K562 (cell line): Measurements from ENCODE around the gene MTRF1L. TPM values are rescaled to one million over a fixed set of nuclear protein-coding genes. Genes with fewer than 3 reads are reported as not detected.
A peak's percentile ranks its signal among the peaks of the same experiment; 100 is the strongest.

Experiments
- CBX2 ChIP-seq: fragments of 200-600 bp; sonication (generic); IDR thresholded peaks from one replicate; pipeline ENCODE4 v1.6.1; 2012; ENCODE audit warnings: mild to moderate bottlenecking, low read length, inconsistent platforms; ENCODE audit not compliant: insufficient read depth, poor library complexity, severe bottlenecking
- CHCHD3 ChIP-seq: fragments of 250-450 bp; sonication (Bioruptor Pico); IDR thresholded peaks from 2 replicates; pipeline ENCODE4 v2.1.2; 2022; ENCODE audit warnings: mild to moderate bottlenecking
- DEAF1 ChIP-seq: fragments of 450-650 bp; formaldehyde crosslinking; IDR thresholded peaks from 2 replicates; pipeline ENCODE4 v1.4.0; 2020; ENCODE audit warnings: mild to moderate bottlenecking, moderate library complexity
- KLF1 ChIP-seq: fragments of 450-650 bp; IDR thresholded peaks from 2 replicates; pipeline ENCODE4 v1.6.1; 2016; ENCODE audit warnings: missing genetic modification characterization, missing compliant biosample characterization
- MTA2 ChIP-seq: fragments of 450-650 bp; IDR thresholded peaks from 2 replicates; pipeline ENCODE4 v1.6.1; 2016; ENCODE audit warnings: low read depth
- OTX1 ChIP-seq: fragments of 450-650 bp; formaldehyde crosslinking; IDR thresholded peaks from 2 replicates; pipeline ENCODE4 v1.4.0; 2022; ENCODE audit warnings: mild to moderate bottlenecking
- POLR2H ChIP-seq: IDR thresholded peaks from 2 replicates; pipeline ENCODE4 v1.6.1; 2016; ENCODE audit warnings: missing genetic modification characterization, low read depth, mild to moderate bottlenecking, control low read depth, missing compliant biosample characterization, moderate library complexity
- RB1 ChIP-seq: fragments of 450-650 bp; IDR thresholded peaks from 2 replicates; pipeline ENCODE4 v1.6.1; 2017; ENCODE audit warnings: low read depth, mild to moderate bottlenecking
- RBM39 ChIP-seq: fragments of 200-400 bp; formaldehyde crosslinking; optimal IDR thresholded peaks from 2 replicates; pipeline ENCODE3; 2018; ENCODE audit warnings: low read depth, low read length
- SMC3 ChIP-seq: conservative IDR thresholded peaks from 2 replicates; pipeline ENCODE4 v1.6.1; 2011; ENCODE audit warnings: low read depth, low read length, improper control_type of control experiment; ENCODE audit not compliant: insufficient read depth
- TAF9B ChIP-seq: fragments of 450-650 bp; IDR thresholded peaks from 2 replicates; pipeline ENCODE4 v1.6.1; 2018; ENCODE audit warnings: mild to moderate bottlenecking; ENCODE audit not compliant: partially characterized antibody
- XRCC4 ChIP-seq: IDR thresholded peaks from one replicate; pipeline ENCODE4 v1.6.1; 2011; ENCODE audit not compliant: insufficient read depth, insufficient read length; ENCODE audit errors: extremely low read depth
- ZNF347 ChIP-seq: fragments of 450-650 bp; formaldehyde crosslinking; IDR thresholded peaks from 2 replicates; pipeline ENCODE4 v1.4.0; 2020; ENCODE audit warnings: low read depth, mild to moderate bottlenecking, moderate library complexity
- ZNF436 ChIP-seq: fragments of 250-450, 450-650 bp; sonication (Bioruptor Pico); formaldehyde crosslinking; IDR thresholded peaks from 2 replicates; pipeline ENCODE4 v1.7.0; 2020; ENCODE audit warnings: mild to moderate bottlenecking
- ZNF445 ChIP-seq: fragments of 250-450 bp; sonication (Bioruptor Pico); IDR thresholded peaks from 2 replicates; pipeline ENCODE4 v1.4.0; 2020; ENCODE audit warnings: low read depth, mild to moderate bottlenecking, moderate library complexity
- ZNF696 ChIP-seq: fragments of 250-450 bp; sonication (Bioruptor Pico); conservative IDR thresholded peaks from 2 replicates; pipeline ENCODE4 v1.4.0; 2020; ENCODE audit warnings: mild to moderate bottlenecking, moderate library complexity
- polyA plus RNA-seq, 8 experiments: library from polyadenylated mRNA; depleted of rRNA in 4 of 8; stranded (reverse) in 5 of 8; unstranded in 3 of 8; fragments of >200 nt; fragmentation: Nextera tagmentation in 2 of 8; fragmentation: Illumina TruSeq in 1 of 8; extraction: Ambion mirVana in 2 of 8; extraction: Trizol in 1 of 8; gene quantifications; 2 replicates each; pipeline versions ENCODE4 v1.2.1 to v1.2.3, GENCODE V29; 2011 to 2014; ENCODE audit warnings: inconsistent platforms in 1 of 8, missing spikeins in 1 of 8
- total RNA-seq, 7 experiments: library from RNA; depleted of rRNA in 6 of 7; stranded (reverse); fragments of >200 nt in 6 of 7; fragmentation: Illumina TruSeq in 2 of 7; extraction: Trizol in 2 of 7; gene quantifications; 2 replicates each; pipeline versions ENCODE4 v1.2.1 to v1.2.3, GENCODE V29; 2011 to 2021; ENCODE audit warnings: low replicate concordance in 1 of 7
- TF ChIP-seq, protein P1 (sequence below): fragments of 450-650 bp; formaldehyde crosslinking; IDR thresholded peaks from 2 replicates; pipeline ENCODE4 v1.4.0; 2020; ENCODE audit warnings: mild to moderate bottlenecking, moderate library complexity
- TF ChIP-seq, protein P2 (sequence below), 2 experiments: fragments of 450-650 bp; formaldehyde crosslinking in 1 of 2; IDR thresholded peaks; 2 replicates each; pipeline versions ENCODE4 v1.4.0 to v1.6.1; 2014 to 2020; ENCODE audit warnings: mild to moderate bottlenecking in 2 of 2, borderline replicate concordance in 1 of 2, low read depth in 1 of 2

The MTRF1L gene
- total and polyA plus RNA-seq, 9 of the 15 experiments (the other 6 are each of a cell fraction or from before 2014, with no cell fraction given), result 10.7 to 34.0 (median 30.2) TPM

DNA sequence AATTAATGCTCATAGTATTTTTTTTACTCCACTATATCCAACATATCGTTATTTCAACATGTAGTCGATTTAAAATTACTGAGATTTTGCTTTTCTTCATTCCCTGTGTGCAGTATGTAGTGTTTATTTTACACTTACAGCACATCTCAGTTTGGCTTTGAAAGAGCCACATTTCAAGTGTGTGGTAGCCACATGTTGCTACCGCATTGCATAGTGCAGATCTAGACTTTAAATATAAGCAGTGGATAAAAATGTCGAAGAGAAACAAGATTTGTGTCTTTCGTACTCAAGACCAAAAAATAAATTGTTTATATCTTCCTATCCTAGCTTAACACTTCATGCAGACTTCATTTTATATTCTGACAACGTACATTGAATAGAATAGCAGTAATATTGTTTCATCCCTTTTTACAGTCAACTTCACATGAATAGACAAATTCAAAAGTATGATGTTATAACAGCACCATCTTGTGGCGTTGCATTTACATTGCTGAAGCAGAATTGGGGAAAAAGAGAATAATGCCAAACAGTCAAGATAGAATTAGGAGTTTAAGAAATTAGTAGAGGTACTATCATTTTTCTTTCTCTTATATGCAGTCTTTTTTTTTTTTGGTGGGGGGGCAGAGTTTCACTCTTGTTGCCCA is 49.5 kb downstream of the MTRF1L start (continued):
- TF ChIP-seq, protein P1, sequence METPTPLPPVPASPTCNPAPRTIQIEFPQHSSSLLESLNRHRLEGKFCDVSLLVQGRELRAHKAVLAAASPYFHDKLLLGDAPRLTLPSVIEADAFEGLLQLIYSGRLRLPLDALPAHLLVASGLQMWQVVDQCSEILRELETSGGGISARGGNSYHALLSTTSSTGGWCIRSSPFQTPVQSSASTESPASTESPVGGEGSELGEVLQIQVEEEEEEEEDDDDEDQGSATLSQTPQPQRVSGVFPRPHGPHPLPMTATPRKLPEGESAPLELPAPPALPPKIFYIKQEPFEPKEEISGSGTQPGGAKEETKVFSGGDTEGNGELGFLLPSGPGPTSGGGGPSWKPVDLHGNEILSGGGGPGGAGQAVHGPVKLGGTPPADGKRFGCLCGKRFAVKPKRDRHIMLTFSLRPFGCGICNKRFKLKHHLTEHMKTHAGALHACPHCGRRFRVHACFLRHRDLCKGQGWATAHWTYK, result no peak
- TF ChIP-seq POLR2H (tag), result no peak
- no peak for TF ChIP-seq ZNF696 (CRISPR knock-in tag)
- no peak for TF ChIP-seq TAF9B
- no peak for TF ChIP-seq MTA2
- TF ChIP-seq RBM39, result no peak
- TF ChIP-seq OTX1 (CRISPR knock-in tag), result no peak
- peak; percentile 53; the same call in 1 of the 2 replicates for TF ChIP-seq SMC3
- no peak for TF ChIP-seq CHCHD3 (CRISPR knock-in tag)
- TF ChIP-seq KLF1 (tag), result no peak
- TF ChIP-seq, protein P2, sequence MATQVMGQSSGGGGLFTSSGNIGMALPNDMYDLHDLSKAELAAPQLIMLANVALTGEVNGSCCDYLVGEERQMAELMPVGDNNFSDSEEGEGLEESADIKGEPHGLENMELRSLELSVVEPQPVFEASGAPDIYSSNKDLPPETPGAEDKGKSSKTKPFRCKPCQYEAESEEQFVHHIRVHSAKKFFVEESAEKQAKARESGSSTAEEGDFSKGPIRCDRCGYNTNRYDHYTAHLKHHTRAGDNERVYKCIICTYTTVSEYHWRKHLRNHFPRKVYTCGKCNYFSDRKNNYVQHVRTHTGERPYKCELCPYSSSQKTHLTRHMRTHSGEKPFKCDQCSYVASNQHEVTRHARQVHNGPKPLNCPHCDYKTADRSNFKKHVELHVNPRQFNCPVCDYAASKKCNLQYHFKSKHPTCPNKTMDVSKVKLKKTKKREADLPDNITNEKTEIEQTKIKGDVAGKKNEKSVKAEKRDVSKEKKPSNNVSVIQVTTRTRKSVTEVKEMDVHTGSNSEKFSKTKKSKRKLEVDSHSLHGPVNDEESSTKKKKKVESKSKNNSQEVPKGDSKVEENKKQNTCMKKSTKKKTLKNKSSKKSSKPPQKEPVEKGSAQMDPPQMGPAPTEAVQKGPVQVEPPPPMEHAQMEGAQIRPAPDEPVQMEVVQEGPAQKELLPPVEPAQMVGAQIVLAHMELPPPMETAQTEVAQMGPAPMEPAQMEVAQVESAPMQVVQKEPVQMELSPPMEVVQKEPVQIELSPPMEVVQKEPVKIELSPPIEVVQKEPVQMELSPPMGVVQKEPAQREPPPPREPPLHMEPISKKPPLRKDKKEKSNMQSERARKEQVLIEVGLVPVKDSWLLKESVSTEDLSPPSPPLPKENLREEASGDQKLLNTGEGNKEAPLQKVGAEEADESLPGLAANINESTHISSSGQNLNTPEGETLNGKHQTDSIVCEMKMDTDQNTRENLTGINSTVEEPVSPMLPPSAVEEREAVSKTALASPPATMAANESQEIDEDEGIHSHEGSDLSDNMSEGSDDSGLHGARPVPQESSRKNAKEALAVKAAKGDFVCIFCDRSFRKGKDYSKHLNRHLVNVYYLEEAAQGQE (IDR thresholded peaks at IDR 0.05; ENCODE audit: borderline replicate concordance), result peak; percentile 42; the same call in 1 of the 2 replicates
- TF ChIP-seq, protein P2 (CRISPR knock-in tag; IDR thresholded peaks at IDR 0.05; ENCODE audit: low read depth), result no peak
- TF ChIP-seq RB1, result no peak
- no peak for TF ChIP-seq CBX2
- 0 out of 2 replicates have a peak, but pooled peaks have one; percentile 39 for TF ChIP-seq DEAF1
- no peak for TF ChIP-seq ZNF347 (CRISPR knock-in tag)
- no peak for TF ChIP-seq ZNF436 (CRISPR knock-in tag)
- TF ChIP-seq ZNF445 (CRISPR knock-in tag), result no peak
- no peak for TF ChIP-seq XRCC4
